ENCODE results near the gene ZKSCAN4.

- TF ChIP-seq CTCF (IDR thresholded peaks at IDR 0.05; ENCODE audit: insufficient read depth, low read depth, low read length) (no peak), EZH2 (IDR thresholded peaks at IDR 0.05; ENCODE audit: insufficient read depth, low read length) (no peak)
Observed at GRCh38 chr6:28206928-28207509, 45.0 kb downstream of the ZKSCAN4 start.
